HCT116 (cell line): Measurements from ENCODE around the gene RNF31.

Experiments
- CTCF ChIP-seq, 3 experiments: fragments of 200-600 bp in 1 of 3; sonication (generic) in 1 of 3; IDR thresholded peaks in 2 of 3; conservative IDR thresholded peaks in 1 of 3; 2 replicates each; pipeline ENCODE4 v1.5.1; 2012 to 2017; ENCODE audit warnings: low read depth in 2 of 3, low read length in 2 of 3, antibody characterized with exemption in 1 of 3, borderline replicate concordance in 1 of 3, control low read depth in 1 of 3, mild to moderate bottlenecking in 1 of 3, mixed read lengths in 1 of 3, mixed run types in 1 of 3, moderate library complexity in 1 of 3; ENCODE audit not compliant: insufficient read depth in 1 of 3
- EGR1 ChIP-seq: IDR thresholded peaks from 2 replicates; pipeline ENCODE4 v1.6.1; 2012; ENCODE audit warnings: low read depth
- EZH2 ChIP-seq: fragments of 200-600 bp; sonication (generic); IDR thresholded peaks from 2 replicates; pipeline ENCODE4 v1.6.1; 2017; ENCODE audit warnings: antibody characterized with exemption, mixed run types
- EZH2phosphoT487 ChIP-seq: fragments of 200-600 bp; IDR thresholded peaks from 2 replicates; pipeline ENCODE4 v1.6.1; 2018; ENCODE audit warnings: antibody characterized with exemption, borderline replicate concordance
- FOSL1 ChIP-seq: IDR thresholded peaks from 2 replicates; pipeline ENCODE4 v1.6.1; 2012; ENCODE audit warnings: low read depth
- MAX ChIP-seq: IDR thresholded peaks from 2 replicates; pipeline ENCODE4 v1.6.1; 2012
- POLR2A ChIP-seq: IDR thresholded peaks from 2 replicates; pipeline ENCODE4 v1.7.0; 2011; ENCODE audit warnings: borderline replicate concordance; ENCODE audit not compliant: insufficient read depth, insufficient read length; ENCODE audit errors: extremely low read depth
- POLR2AphosphoS5 ChIP-seq: IDR thresholded peaks from 2 replicates; pipeline ENCODE4 v1.6.1; 2011; ENCODE audit warnings: mild to moderate bottlenecking, low read depth, low read length, moderate library complexity
- RAD21 ChIP-seq: IDR thresholded peaks from 2 replicates; pipeline ENCODE4 v1.6.1; 2012; ENCODE audit warnings: low read depth, mild to moderate bottlenecking
- REST ChIP-seq: IDR thresholded peaks from 2 replicates; pipeline ENCODE4 v1.6.1; 2012; ENCODE audit warnings: low read depth
- SP1 ChIP-seq: IDR thresholded peaks from 2 replicates; pipeline ENCODE4 v1.6.1; 2012; ENCODE audit warnings: low read depth
- TCF7L2 ChIP-seq: IDR thresholded peaks from 2 replicates; pipeline ENCODE4 v1.7.0; 2011; ENCODE audit warnings: borderline replicate concordance, inconsistent platforms; ENCODE audit not compliant: insufficient read depth, insufficient read length; ENCODE audit errors: extremely low read depth
- YY1 ChIP-seq: IDR thresholded peaks from 2 replicates; pipeline ENCODE4 v1.6.1; 2011; ENCODE audit warnings: low read length, low read depth, moderate library complexity, mild to moderate bottlenecking; ENCODE audit not compliant: insufficient replicate concordance; ENCODE audit errors: extremely low read depth

GRCh38 chr14:24189460-24189859 is 42.2 kb downstream of the RNF31 start:
- TF ChIP-seq POLR2AphosphoS5 = no peak
- no peak for TF ChIP-seq CTCF (IDR thresholded peaks at IDR 0.05 in 2 of 3, conservative IDR thresholded peaks at IDR 0.05 in 1 of 3; ENCODE audit: borderline replicate concordance in 1 of 3, insufficient read depth in 1 of 3, low read depth in 2 of 3, low read length in 2 of 3)
- no peak for TF ChIP-seq RAD21
- no peak for TF ChIP-seq EZH2
- no peak for TF ChIP-seq SP1
- no peak for TF ChIP-seq POLR2A
- no peak for TF ChIP-seq FOSL1
- TF ChIP-seq EGR1 = no peak
- TF ChIP-seq YY1 = no peak
- no peak for TF ChIP-seq REST
- TF ChIP-seq EZH2phosphoT487 = no peak
- no peak for TF ChIP-seq MAX
- no peak for TF ChIP-seq TCF7L2
